GM18861 (cell line): ENCODE results near the gene GOLIM4.

Source experiments
- ATAC-seq: cut with Tn5 transposase; IDR thresholded peaks from one replicate; pipeline ENCODE4 v1.9.1; 2021; ENCODE audit not compliant: unreplicated experiment

GOLIM4 gene

GRCh38 chr3:168100777-168101492 is 5.2 kb upstream of the GOLIM4 start:
- ATAC-seq = no peak

- ATAC-seq = no peak
Measured at GRCh38 chr3:168097381-168097780, 1.7 kb upstream of the GOLIM4 start.

GRCh38 chr3:168096210-168096652 is 507 bp upstream of the GOLIM4 start:
- peak; percentile 9 for ATAC-seq

GRCh38 chr3:168094877-168095610 is 680 bp downstream of the GOLIM4 start:
- peak; percentile 38 for ATAC-seq

- no peak for ATAC-seq
Measured at GRCh38 chr3:168094580-168094876, 1.2 kb downstream of the GOLIM4 start.

- ATAC-seq = no peak
Measured at GRCh38 chr3:168093790-168094189, 1.9 kb downstream of the GOLIM4 start.

- ATAC-seq = no peak
Measured at GRCh38 chr3:168093229-168093628, 2.5 kb downstream of the GOLIM4 start.

GRCh38 chr3:168091941-168092340 is 3.8 kb downstream of the GOLIM4 start:
- ATAC-seq = no peak

GRCh38 chr3:168091302-168091858 is 4.3 kb downstream of the GOLIM4 start:
- ATAC-seq = no peak

- ATAC-seq = no peak
Measured at GRCh38 chr3:168090306-168091085, 5.2 kb downstream of the GOLIM4 start.

GRCh38 chr3:168089179-168089771 is 6.4 kb downstream of the GOLIM4 start:
- ATAC-seq = no peak

GRCh38 chr3:168088106-168088720 is 7.5 kb downstream of the GOLIM4 start:
- peak; percentile 71 for ATAC-seq

- ATAC-seq = no peak
Measured at GRCh38 chr3:168087539-168087938, 8.2 kb downstream of the GOLIM4 start.

GRCh38 chr3:168086541-168087260 is 9.0 kb downstream of the GOLIM4 start:
- ATAC-seq = no peak

GRCh38 chr3:168085491-168086119 is 10.1 kb downstream of the GOLIM4 start:
- peak; percentile 47 for ATAC-seq

GRCh38 chr3:168083906-168084305 is 11.8 kb downstream of the GOLIM4 start:
- no peak for ATAC-seq

GRCh38 chr3:168081856-168082255 is 13.9 kb downstream of the GOLIM4 start:
- ATAC-seq = no peak

GRCh38 chr3:168081171-168081771 is 14.5 kb downstream of the GOLIM4 start:
- no peak for ATAC-seq

GRCh38 chr3:168080499-168081170 is 15.1 kb downstream of the GOLIM4 start:
- ATAC-seq = no peak
